ENCODE data around the gene KCNMB2. TPM values are rescaled to one million over a fixed set of nuclear protein-coding genes. Genes with fewer than 3 reads are reported as not detected.

The KCNMB2 gene
- total RNA-seq, 1 experiment from 2014 or later = not detected

DNA sequence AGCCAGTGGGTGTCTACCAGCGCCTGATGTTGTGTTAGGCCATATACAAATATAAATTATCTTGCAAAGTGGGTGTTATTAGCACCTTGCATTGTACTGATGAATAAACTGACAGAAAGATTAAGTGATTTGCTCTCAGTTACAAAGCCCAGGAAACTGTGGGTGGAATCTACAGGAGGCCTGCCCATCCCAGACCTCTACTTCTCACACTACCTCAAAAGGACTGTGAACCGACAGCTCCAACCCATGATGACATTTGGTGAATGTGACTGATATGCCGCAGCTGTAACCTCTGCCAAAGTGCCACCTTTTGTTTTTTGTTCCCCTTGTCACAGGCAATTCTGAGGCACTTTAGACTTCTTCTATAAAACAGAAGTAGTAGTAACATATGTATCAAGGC, 43.7 kb upstream of the KCNMB2 start:
- POLR2A ChIA-PET = no interaction called here

DNA sequence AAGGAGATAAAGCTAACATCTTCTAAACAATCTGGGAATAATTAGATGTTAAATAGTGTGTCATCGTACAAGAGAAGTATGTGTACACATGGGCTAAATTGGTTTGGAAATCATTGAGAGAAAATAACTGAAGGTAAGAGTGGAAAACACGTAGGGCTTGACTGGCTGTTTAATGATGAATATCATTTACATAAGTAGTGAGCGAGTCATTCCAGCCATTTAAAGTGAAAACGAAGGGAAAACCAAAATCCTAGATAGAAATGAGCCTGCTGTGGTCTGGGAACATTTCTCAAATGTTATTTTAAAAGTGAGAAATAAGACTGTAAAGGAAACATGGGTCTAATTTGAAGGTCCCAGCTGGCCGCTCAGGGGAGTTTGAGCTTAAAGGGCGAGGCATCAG, 41.9 kb upstream of the KCNMB2 start:
- H3K4me1 Mint-ChIP-seq = peaks cover 3% of the 10 kb centered on the region; the same call in 1 of the 2 replicates
- CTCF ChIA-PET = no interaction called here
- H3K36me3 Mint-ChIP-seq = peaks cover 24% of the 10 kb centered on the region
- no peak for ATAC-seq
- H3K9me3 Mint-ChIP-seq = peaks cover 46% of the 10 kb centered on the region
- H3K27me3 Mint-ChIP-seq (ENCODE audit: low read depth) = no peaks in the 10 kb centered on the region
- H3K4me3 Mint-ChIP-seq = no peak overlapping the region
- POLR2A ChIA-PET = no interaction called here
- H3K27ac Mint-ChIP-seq = no peak overlapping the region
- no peak for DNase-seq (ENCODE audit: low spot score)
- TF ChIP-seq, protein P1, sequence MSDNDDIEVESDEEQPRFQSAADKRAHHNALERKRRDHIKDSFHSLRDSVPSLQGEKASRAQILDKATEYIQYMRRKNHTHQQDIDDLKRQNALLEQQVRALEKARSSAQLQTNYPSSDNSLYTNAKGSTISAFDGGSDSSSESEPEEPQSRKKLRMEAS (CRISPR knock-in tag; IDR thresholded peaks at IDR 0.05) = no peak
- TF ChIP-seq TEAD1 (CRISPR knock-in tag; IDR thresholded peaks at IDR 0.05) = no peak
- TF ChIP-seq NFE2L1 (CRISPR knock-in tag; IDR thresholded peaks at IDR 0.05) = no peak
- TF ChIP-seq SMAD3 (CRISPR knock-in tag; IDR thresholded peaks at IDR 0.05; ENCODE audit: borderline replicate concordance) = no peak
- TF ChIP-seq SOX15 (CRISPR knock-in tag; IDR thresholded peaks at IDR 0.05) = no peak
- TF ChIP-seq ZNF263 (CRISPR knock-in tag; IDR thresholded peaks at IDR 0.05; ENCODE audit: low read depth) = no peak
- no peak for TF ChIP-seq TP53 (CRISPR knock-in tag; IDR thresholded peaks at IDR 0.05)
- TF ChIP-seq, protein P2, sequence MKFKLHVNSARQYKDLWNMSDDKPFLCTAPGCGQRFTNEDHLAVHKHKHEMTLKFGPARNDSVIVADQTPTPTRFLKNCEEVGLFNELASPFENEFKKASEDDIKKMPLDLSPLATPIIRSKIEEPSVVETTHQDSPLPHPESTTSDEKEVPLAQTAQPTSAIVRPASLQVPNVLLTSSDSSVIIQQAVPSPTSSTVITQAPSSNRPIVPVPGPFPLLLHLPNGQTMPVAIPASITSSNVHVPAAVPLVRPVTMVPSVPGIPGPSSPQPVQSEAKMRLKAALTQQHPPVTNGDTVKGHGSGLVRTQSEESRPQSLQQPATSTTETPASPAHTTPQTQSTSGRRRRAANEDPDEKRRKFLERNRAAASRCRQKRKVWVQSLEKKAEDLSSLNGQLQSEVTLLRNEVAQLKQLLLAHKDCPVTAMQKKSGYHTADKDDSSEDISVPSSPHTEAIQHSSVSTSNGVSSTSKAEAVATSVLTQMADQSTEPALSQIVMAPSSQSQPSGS (CRISPR knock-in tag; IDR thresholded peaks at IDR 0.05; ENCODE audit: borderline replicate concordance, low read depth) = no peak

More for the DNA sequence above, 43.7 kb upstream of the KCNMB2 start:
- Mint-ChIP-seq H3K27me3 (ENCODE audit: low read depth) (no peaks in the 10 kb centered on the region), H3K4me3 (no peak overlapping the region), H3K36me3 (peaks cover 22% of the 10 kb centered on the region), H3K27ac (no peak overlapping the region), H3K4me1 (peaks cover 6% of the 10 kb centered on the region; the same call in 1 of the 2 replicates), H3K9me3 (peaks cover 38% of the 10 kb centered on the region)
- no peak for DNase-seq (ENCODE audit: low spot score)
- CTCF ChIA-PET = no interaction called here
- no peak for TF ChIP-seq KAT7 (CRISPR knock-in tag; IDR thresholded peaks at IDR 0.05; ENCODE audit: borderline replicate concordance)
- TF ChIP-seq EMX1 (CRISPR knock-in tag; IDR thresholded peaks at IDR 0.05) = no peak
- no peak for TF ChIP-seq ZNF138 (CRISPR knock-in tag; conservative IDR thresholded peaks at IDR 0.05)
- TF ChIP-seq CREB1 (CRISPR knock-in tag; IDR thresholded peaks at IDR 0.05) = no peak
- no peak for TF ChIP-seq TCF7 (CRISPR knock-in tag; IDR thresholded peaks at IDR 0.05; ENCODE audit: low read depth)
- TF ChIP-seq, protein P1 (CRISPR knock-in tag; IDR thresholded peaks at IDR 0.05) = no peak
- TF ChIP-seq, protein P2 (CRISPR knock-in tag; IDR thresholded peaks at IDR 0.05; ENCODE audit: borderline replicate concordance, low read depth) = no peak
- TF ChIP-seq, protein P3, sequence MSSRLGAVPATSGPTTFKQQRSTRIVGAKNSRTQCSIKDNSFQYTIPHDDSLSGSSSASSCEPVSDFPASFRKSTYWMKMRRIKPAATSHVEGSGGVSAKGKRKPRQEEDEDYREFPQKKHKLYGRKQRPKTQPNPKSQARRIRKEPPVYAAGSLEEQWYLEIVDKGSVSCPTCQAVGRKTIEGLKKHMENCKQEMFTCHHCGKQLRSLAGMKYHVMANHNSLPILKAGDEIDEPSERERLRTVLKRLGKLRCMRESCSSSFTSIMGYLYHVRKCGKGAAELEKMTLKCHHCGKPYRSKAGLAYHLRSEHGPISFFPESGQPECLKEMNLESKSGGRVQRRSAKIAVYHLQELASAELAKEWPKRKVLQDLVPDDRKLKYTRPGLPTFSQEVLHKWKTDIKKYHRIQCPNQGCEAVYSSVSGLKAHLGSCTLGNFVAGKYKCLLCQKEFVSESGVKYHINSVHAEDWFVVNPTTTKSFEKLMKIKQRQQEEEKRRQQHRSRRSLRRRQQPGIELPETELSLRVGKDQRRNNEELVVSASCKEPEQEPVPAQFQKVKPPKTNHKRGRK (CRISPR knock-in tag; IDR thresholded peaks at IDR 0.05; ENCODE audit: borderline replicate concordance) = no peak
- TF ChIP-seq, protein P4, sequence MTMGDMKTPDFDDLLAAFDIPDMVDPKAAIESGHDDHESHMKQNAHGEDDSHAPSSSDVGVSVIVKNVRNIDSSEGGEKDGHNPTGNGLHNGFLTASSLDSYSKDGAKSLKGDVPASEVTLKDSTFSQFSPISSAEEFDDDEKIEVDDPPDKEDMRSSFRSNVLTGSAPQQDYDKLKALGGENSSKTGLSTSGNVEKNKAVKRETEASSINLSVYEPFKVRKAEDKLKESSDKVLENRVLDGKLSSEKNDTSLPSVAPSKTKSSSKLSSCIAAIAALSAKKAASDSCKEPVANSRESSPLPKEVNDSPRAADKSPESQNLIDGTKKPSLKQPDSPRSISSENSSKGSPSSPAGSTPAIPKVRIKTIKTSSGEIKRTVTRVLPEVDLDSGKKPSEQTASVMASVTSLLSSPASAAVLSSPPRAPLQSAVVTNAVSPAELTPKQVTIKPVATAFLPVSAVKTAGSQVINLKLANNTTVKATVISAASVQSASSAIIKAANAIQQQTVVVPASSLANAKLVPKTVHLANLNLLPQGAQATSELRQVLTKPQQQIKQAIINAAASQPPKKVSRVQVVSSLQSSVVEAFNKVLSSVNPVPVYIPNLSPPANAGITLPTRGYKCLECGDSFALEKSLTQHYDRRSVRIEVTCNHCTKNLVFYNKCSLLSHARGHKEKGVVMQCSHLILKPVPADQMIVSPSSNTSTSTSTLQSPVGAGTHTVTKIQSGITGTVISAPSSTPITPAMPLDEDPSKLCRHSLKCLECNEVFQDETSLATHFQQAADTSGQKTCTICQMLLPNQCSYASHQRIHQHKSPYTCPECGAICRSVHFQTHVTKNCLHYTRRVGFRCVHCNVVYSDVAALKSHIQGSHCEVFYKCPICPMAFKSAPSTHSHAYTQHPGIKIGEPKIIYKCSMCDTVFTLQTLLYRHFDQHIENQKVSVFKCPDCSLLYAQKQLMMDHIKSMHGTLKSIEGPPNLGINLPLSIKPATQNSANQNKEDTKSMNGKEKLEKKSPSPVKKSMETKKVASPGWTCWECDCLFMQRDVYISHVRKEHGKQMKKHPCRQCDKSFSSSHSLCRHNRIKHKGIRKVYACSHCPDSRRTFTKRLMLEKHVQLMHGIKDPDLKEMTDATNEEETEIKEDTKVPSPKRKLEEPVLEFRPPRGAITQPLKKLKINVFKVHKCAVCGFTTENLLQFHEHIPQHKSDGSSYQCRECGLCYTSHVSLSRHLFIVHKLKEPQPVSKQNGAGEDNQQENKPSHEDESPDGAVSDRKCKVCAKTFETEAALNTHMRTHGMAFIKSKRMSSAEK (CRISPR knock-in tag; IDR thresholded peaks at IDR 0.05; ENCODE audit: borderline replicate concordance) = no peak
- no peak for TF ChIP-seq ESRRA (CRISPR knock-in tag; IDR thresholded peaks at IDR 0.05; ENCODE audit: borderline replicate concordance)
- TF ChIP-seq, protein P5, sequence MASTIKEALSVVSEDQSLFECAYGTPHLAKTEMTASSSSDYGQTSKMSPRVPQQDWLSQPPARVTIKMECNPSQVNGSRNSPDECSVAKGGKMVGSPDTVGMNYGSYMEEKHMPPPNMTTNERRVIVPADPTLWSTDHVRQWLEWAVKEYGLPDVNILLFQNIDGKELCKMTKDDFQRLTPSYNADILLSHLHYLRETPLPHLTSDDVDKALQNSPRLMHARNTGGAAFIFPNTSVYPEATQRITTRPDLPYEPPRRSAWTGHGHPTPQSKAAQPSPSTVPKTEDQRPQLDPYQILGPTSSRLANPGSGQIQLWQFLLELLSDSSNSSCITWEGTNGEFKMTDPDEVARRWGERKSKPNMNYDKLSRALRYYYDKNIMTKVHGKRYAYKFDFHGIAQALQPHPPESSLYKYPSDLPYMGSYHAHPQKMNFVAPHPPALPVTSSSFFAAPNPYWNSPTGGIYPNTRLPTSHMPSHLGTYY (CRISPR knock-in tag; IDR thresholded peaks at IDR 0.05) = no peak
- TF ChIP-seq SOX15 (CRISPR knock-in tag; IDR thresholded peaks at IDR 0.05) = no peak
- no peak for TF ChIP-seq FOXP1 (CRISPR knock-in tag; IDR thresholded peaks at IDR 0.05; ENCODE audit: borderline replicate concordance)
- no peak for ATAC-seq
